K562 (cell line): ENCODE results near the gene GPR32. TPM values are rescaled to one million over a fixed set of nuclear protein-coding genes. Genes with fewer than 3 reads are reported as not detected.

Experiments
- MAFK ChIP-seq: IDR thresholded peaks from 2 replicates; pipeline ENCODE4 v1.6.1; 2011; ENCODE audit warnings: low read length, improper control_type of control experiment
- NFRKB ChIP-seq: fragments of 450-650 bp; IDR thresholded peaks from 2 replicates; pipeline ENCODE4 v1.6.1; 2016; ENCODE audit warnings: low read depth
- NR1H2 ChIP-seq: sonication (generic); formaldehyde crosslinking; IDR thresholded peaks from 2 replicates; pipeline ENCODE4 v1.4.0; 2020; ENCODE audit warnings: mild to moderate bottlenecking, missing genetic modification reagents
- OTX1 ChIP-seq: fragments of 450-650 bp; formaldehyde crosslinking; IDR thresholded peaks from 2 replicates; pipeline ENCODE4 v1.4.0; 2022; ENCODE audit warnings: mild to moderate bottlenecking
- PHB ChIP-seq: fragments of 250-450 bp; sonication (Bioruptor Pico); IDR thresholded peaks from 2 replicates; pipeline ENCODE4 v1.5.0; 2021
- PYGO2 ChIP-seq: fragments of 450-650 bp; IDR thresholded peaks from 2 replicates; pipeline ENCODE4 v1.6.1; 2016; ENCODE audit warnings: mild to moderate bottlenecking, missing genetic modification characterization, moderate library complexity, missing compliant biosample characterization
- RNF2 ChIP-seq: sonication (generic); IDR thresholded peaks from 2 replicates; pipeline ENCODE4 v1.6.1; 2016
- STAG1 ChIP-seq: sonication (generic); formaldehyde crosslinking; IDR thresholded peaks from 2 replicates; pipeline ENCODE4 v1.5.0; 2020; ENCODE audit warnings: missing genetic modification reagents, borderline replicate concordance
- TFAP4 ChIP-seq: sonication (generic); formaldehyde crosslinking; IDR thresholded peaks from 2 replicates; pipeline ENCODE4 v1.8.0; 2022; ENCODE audit warnings: missing genetic modification reagents, mild to moderate bottlenecking, moderate library complexity, borderline replicate concordance
- VEZF1 ChIP-seq: fragments of 200-800 bp; sonication (Bioruptor generic); IDR thresholded peaks from 2 replicates; pipeline ENCODE4 v1.6.1; 2017; ENCODE audit warnings: missing genetic modification characterization, missing compliant biosample characterization
- ZNF766 ChIP-seq: fragments of 200-800 bp; sonication (Bioruptor generic); conservative IDR thresholded peaks from 2 replicates; pipeline ENCODE4 v1.6.1; 2016; ENCODE audit warnings: missing genetic modification characterization, missing compliant biosample characterization
- polyA plus RNA-seq, 8 experiments: library from polyadenylated mRNA; depleted of rRNA in 4 of 8; stranded (reverse) in 5 of 8; unstranded in 3 of 8; fragments of >200 nt; fragmentation: Nextera tagmentation in 2 of 8; fragmentation: Illumina TruSeq in 1 of 8; extraction: Ambion mirVana in 2 of 8; extraction: Trizol in 1 of 8; gene quantifications; 2 replicates each; pipeline versions ENCODE4 v1.2.1 to v1.2.3, GENCODE V29; 2011 to 2014; ENCODE audit warnings: inconsistent platforms in 1 of 8, missing spikeins in 1 of 8
- total RNA-seq, 7 experiments: library from RNA; depleted of rRNA in 6 of 7; stranded (reverse); fragments of >200 nt in 6 of 7; fragmentation: Illumina TruSeq in 2 of 7; extraction: Trizol in 2 of 7; gene quantifications; 2 replicates each; pipeline versions ENCODE4 v1.2.1 to v1.2.3, GENCODE V29; 2011 to 2021; ENCODE audit warnings: low replicate concordance in 1 of 7
- TF ChIP-seq, protein P1 (sequence below), 2 experiments: fragments of 450-650 bp; IDR thresholded peaks; 2 replicates each; pipeline ENCODE4 v1.6.1; 2016; ENCODE audit warnings: mild to moderate bottlenecking in 2 of 2, borderline replicate concordance in 1 of 2, low read depth in 1 of 2, moderate library complexity in 1 of 2
- TF ChIP-seq, protein P2 (sequence below), 2 experiments: fragments of 450-650 bp; conservative IDR thresholded peaks; 2 replicates each; pipeline ENCODE4 v1.6.1; 2017; ENCODE audit warnings: mild to moderate bottlenecking in 2 of 2, moderate library complexity in 2 of 2

The GPR32 gene
- total and polyA plus RNA-seq, 9 of the 15 experiments (the other 6 are each of a cell fraction or from before 2014, with no cell fraction given): not detected

DNA sequence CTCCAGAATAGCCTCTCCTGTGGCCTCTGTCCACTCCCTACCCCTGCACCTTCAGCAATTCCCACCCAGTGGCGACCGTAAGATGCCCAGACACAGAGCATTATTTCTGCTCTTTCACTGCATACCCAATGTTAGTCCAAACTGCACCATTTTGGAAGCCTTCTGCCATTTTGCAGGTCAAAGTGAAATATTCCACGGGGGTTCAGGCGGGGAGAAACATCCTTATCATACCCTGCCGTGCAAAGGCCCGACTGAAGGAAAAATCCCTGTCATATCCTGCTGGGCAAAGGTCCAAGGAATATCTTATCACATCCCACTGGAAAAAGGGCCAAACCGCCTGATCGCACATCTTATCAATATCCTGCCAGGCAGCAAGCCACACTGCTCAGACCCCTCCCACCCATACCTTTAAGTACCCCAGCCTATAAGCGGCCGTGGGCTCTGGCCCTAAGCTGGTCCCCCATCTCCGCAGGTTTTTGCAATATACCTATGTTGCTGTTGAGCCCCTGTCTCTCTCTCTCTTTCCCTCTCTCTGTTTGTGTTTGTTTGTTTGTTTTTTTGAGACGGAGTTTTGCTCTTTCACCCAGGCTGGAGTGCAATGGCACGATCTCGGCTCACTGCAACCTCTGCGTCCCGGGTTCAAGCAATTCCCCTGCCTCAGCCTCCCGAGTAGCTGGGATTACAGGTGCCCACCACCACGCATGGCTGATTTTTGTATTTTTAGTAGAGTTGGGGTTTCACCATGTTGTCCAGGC, 28.9 kb upstream of the GPR32 start (continued):
- TF ChIP-seq NFRKB: peak; percentile 72; the same call in 1 of the 2 replicates
- TF ChIP-seq MAFK: no peak
- peak; percentile 31; the same call in 1 of the 2 replicates for TF ChIP-seq PYGO2 (tag)
- no peak for TF ChIP-seq STAG1 (CRISPR knock-in tag)
- peak; percentile 32; the same call in 1 of the 2 replicates for TF ChIP-seq TFAP4
- TF ChIP-seq RNF2: peak; percentile 48; the same call in 1 of the 2 replicates
- TF ChIP-seq, protein P1, sequence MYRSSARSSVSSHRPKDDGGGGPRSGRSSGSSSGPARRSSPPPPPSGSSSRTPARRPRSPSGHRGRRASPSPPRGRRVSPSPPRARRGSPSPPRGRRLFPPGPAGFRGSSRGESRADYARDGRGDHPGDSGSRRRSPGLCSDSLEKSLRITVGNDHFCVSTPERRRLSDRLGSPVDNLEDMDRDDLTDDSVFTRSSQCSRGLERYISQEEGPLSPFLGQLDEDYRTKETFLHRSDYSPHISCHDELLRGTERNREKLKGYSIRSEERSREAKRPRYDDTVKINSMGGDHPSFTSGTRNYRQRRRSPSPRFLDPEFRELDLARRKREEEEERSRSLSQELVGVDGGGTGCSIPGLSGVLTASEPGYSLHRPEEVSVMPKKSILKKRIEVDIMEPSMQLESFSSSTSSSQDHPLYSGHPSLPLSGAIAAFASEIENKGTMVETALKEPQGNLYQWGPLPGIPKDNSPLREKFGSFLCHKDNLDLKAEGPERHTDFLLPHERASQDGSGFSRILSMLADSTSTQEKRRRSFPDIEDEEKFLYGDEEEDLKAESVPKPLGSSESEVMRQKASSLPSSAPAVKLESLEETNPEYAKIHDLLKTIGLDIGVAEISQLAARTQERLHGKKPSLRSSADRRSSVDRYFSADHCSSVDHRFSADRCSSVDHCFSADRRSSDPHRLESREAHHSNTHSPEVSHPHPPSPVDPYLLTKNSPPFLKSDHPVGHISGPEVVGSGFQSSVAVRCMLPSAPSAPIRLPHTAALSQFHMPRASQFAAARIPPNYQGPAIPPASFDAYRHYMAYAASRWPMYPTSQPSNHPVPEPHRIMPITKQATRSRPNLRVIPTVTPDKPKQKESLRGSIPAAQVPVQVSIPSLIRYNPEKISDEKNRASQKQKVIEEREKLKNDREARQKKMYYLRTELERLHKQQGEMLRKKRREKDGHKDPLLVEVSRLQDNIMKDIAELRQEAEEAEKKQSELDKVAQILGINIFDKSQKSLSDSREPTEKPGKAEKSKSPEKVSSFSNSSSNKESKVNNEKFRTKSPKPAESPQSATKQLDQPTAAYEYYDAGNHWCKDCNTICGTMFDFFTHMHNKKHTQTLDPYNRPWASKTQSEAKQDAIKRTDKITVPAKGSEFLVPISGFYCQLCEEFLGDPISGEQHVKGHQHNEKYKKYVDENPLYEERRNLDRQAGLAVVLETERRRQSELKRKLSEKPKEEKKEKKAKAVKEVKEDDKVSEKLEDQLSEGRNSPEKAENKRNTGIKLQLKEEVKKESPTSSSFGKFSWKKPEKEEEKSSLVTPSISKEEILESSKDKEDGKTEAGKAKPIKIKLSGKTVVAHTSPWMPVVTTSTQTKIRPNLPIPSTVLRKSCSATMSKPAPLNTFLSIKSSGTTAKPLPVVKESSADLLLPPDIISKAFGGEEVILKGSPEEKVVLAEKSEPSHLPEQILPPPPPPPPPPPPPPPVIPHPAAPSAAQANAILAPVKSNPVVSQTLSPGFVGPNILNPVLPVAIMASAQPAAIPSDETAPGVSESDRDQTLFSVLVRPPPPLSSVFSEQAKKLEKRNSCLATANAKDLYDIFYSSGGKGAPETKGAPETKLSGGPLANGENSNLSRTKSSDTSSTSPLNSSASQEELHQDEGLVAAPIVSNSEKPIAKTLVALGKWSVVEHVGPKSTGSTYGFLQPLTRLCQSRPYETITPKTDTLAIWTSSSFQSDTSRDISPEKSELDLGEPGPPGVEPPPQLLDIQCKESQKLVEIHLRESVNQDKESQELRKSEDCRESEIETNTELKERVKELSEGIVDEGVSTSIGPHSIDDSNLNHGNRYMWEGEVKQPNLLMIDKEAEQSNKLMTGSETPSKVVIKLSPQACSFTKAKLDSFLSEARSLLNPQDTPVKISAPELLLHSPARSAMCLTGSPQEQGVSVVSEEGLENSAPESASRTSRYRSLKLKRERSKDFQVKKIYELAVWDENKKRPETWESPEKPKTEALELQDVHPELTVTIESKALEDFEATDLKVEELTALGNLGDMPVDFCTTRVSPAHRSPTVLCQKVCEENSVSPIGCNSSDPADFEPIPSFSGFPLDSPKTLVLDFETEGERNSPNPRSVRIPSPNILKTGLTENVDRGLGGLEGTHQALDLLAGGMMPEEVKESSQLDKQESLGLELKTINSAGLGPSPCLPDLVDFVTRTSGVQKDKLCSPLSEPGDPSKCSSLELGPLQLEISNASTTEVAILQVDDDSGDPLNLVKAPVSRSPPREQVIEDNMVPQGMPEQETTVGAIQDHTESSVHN (IDR thresholded peaks at IDR 0.05; ENCODE audit: borderline replicate concordance in 1 of 2, low read depth in 1 of 2): no peak
- no peak; the same call in 1 of the 2 replicates for TF ChIP-seq OTX1 (CRISPR knock-in tag)
- peak; percentile 64; the same call in 1 of the 2 replicates for TF ChIP-seq ZNF766 (CRISPR knock-in tag)
- TF ChIP-seq, protein P2, sequence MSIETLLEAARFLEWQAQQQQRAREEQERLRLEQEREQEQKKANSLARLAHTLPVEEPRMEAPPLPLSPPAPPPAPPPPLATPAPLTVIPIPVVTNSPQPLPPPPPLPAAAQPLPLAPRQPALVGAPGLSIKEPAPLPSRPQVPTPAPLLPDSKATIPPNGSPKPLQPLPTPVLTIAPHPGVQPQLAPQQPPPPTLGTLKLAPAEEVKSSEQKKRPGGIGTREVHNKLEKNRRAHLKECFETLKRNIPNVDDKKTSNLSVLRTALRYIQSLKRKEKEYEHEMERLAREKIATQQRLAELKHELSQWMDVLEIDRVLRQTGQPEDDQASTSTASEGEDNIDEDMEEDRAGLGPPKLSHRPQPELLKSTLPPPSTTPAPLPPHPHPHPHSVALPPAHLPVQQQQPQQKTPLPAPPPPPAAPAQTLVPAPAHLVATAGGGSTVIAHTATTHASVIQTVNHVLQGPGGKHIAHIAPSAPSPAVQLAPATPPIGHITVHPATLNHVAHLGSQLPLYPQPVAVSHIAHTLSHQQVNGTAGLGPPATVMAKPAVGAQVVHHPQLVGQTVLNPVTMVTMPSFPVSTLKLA (conservative IDR thresholded peaks at IDR 0.05): 0 out of 4 replicates have a peak, but pooled peaks of 1 of the 2 experiments have one; percentile 34
- TF ChIP-seq NR1H2: no peak
- peak; percentile 44 for TF ChIP-seq VEZF1 (CRISPR knock-in tag)
- TF ChIP-seq PHB (CRISPR knock-in tag): no peak
